NCI-H2196 treated with DMSO at 0.1 percent for 48 hours (cell line): ENCODE measurements around the gene UNC50.
"Not testable (repeated sequence)": the region's sequence is repeated elsewhere in the genome, so short reads cannot be mapped to it uniquely, and the experiment has no call there.

Experiments
- DNase-seq: peaks from one replicate; lab custom pipeline; 2025; ENCODE audit not compliant: unreplicated experiment; lab: John Stamatoyannopoulos, UW

UNC50 gene

GRCh38 chr2:98608962-98609604, 694 bp downstream of the UNC50 start:
- no peak for DNase-seq

GRCh38 chr2:98614024-98614739, 5.8 kb downstream of the UNC50 start:
- DNase-seq, result no peak

- DNase-seq, result no peak
Observed at GRCh38 chr2:98615481-98615880, 7.1 kb downstream of the UNC50 start.

GRCh38 chr2:98617149-98617548, 8.8 kb downstream of the UNC50 start:
- no peak for DNase-seq

- peak; percentile 19 for DNase-seq
Observed at GRCh38 chr2:98623657-98624056, 15.3 kb downstream of the UNC50 start.

- no peak for DNase-seq
Observed at GRCh38 chr2:98632351-98632750, 24.0 kb downstream of the UNC50 start.

GRCh38 chr2:98634406-98635092, 26.2 kb downstream of the UNC50 start:
- DNase-seq, result no peak

GRCh38 chr2:98637401-98638147, 29.2 kb downstream of the UNC50 start:
- no peak for DNase-seq

GRCh38 chr2:98643496-98644100, 35.2 kb downstream of the UNC50 start:
- DNase-seq, result no peak

GRCh38 chr2:98647636-98648035, 39.2 kb downstream of the UNC50 start:
- DNase-seq, result no peak

- DNase-seq, result no peak
Observed at GRCh38 chr2:98648451-98648850, 40.1 kb downstream of the UNC50 start.

GRCh38 chr2:98649135-98649991, 41.0 kb downstream of the UNC50 start:
- DNase-seq, result peak; percentile 82

GRCh38 chr2:98649992-98650375, 41.6 kb downstream of the UNC50 start:
- no peak for DNase-seq

GRCh38 chr2:98650998-98651397, 42.6 kb downstream of the UNC50 start:
- DNase-seq, result no peak

- no peak for DNase-seq
Observed at GRCh38 chr2:98654699-98655495, 46.5 kb downstream of the UNC50 start.

- no peak for DNase-seq
Observed at GRCh38 chr2:98656800-98657199, 48.4 kb downstream of the UNC50 start.

- DNase-seq, result no peak
Observed at GRCh38 chr2:98658816-98659490, 50.6 kb downstream of the UNC50 start.

GRCh38 chr2:98659491-98659840, 51.1 kb downstream of the UNC50 start:
- not testable (repeated sequence) for DNase-seq
